K562 (cell line): ENCODE measurements around the gene CCDC32. TPM values are rescaled to one million over a fixed set of nuclear protein-coding genes. Genes with fewer than 3 reads are reported as not detected.

ENCODE experiments used
- ATAC-seq: fragments of 200-7000 bp; cut with Tn5 transposase; 3 replicates; pipeline ENCODE4 v1.9.1; 2020; ENCODE audit warnings: moderate library complexity
- BruUV-seq: library from RNA; stranded (reverse); fragments of 400-500 nt; replicated peaks from 2 replicates; lab custom pipeline; 2021; lab: Mats Ljungman, UMichigan
- CTCF ChIA-PET: fragments of 300-600 bp; formaldehyde crosslinking; extraction: SDS; loops from one replicate; lab custom pipeline; 2021; ENCODE audit warnings: low intra/inter-chr PET ratio; lab: Yijun Ruan, JAX
- POLR2A ChIA-PET: fragments of 300-600, 350-650 bp; sonication (Branson Sonifier 250); formaldehyde crosslinking; extraction: SDS; loops from one replicate; lab custom pipeline; 2021; ENCODE audit warnings: antibody characterized with exemption, inconsistent platforms; lab: Yijun Ruan, JAX
- DNase-seq, 4 experiments: peaks; one replicate each; pipeline versions ENCODE4 v3.0.0 to v3.0.0-alpha.2; 2011 to 2018; ENCODE audit warnings: low spot score in 3 of 4, mixed read lengths in 3 of 4; ENCODE audit errors: extremely low read depth in 1 of 4
- FAIRE-seq: peaks from 2 replicates; lab custom pipeline; 2011; peaks lifted over from hg19 to GRCh38; lab: Jason Lieb, UNC
- H2AFZ ChIP-seq: 2 replicates; pipeline ENCODE4 v1.6.0; 2011; ENCODE audit warnings: low read depth, low read length, control low read depth, inconsistent platforms
- H3K27ac ChIP-seq: fragments of 200-600 bp; 3 replicates; pipeline ENCODE4 v1.8.0; 2011; ENCODE audit warnings: low read depth, mild to moderate bottlenecking, control low read depth, inconsistent platforms, low read length, moderate library complexity, mixed read lengths; ENCODE audit errors: extremely low read depth
- H3K27me3 ChIP-seq, 2 experiments: fragments of 300-600 bp in 1 of 2; 2 replicates in 1 of 2; 3 replicates in 1 of 2; pipeline versions ENCODE4 v1.6.0 to v1.8.0; 2011; ENCODE audit warnings: inconsistent platforms in 2 of 2, low read length in 2 of 2, mild to moderate bottlenecking in 1 of 2, mixed read lengths in 1 of 2, moderate library complexity in 1 of 2; ENCODE audit not compliant: control insufficient read depth in 2 of 2, insufficient read depth in 2 of 2
- H3K36me3 ChIP-seq: fragments of 300-600 bp; 3 replicates; pipeline ENCODE4 v1.8.0; 2011; ENCODE audit warnings: mild to moderate bottlenecking, low read length, inconsistent platforms; ENCODE audit not compliant: control insufficient read depth, insufficient read depth
- H3K4me1 ChIP-seq, 2 experiments: fragments of 200-600 bp in 1 of 2; replicated peaks in 1 of 2; 2 replicates in 1 of 2; 3 replicates in 1 of 2; pipeline versions ENCODE4 v1.5.1 to v1.8.0; 2011; ENCODE audit warnings: inconsistent platforms in 2 of 2, low read length in 2 of 2, mild to moderate bottlenecking in 1 of 2, mixed read lengths in 1 of 2, moderate library complexity in 1 of 2; ENCODE audit not compliant: control insufficient read depth in 2 of 2, insufficient read depth in 2 of 2
- H3K4me2 ChIP-seq: 2 replicates; pipeline ENCODE4 v1.6.1; 2011; ENCODE audit warnings: low read length, control low read depth, inconsistent platforms, mixed read lengths; ENCODE audit not compliant: insufficient read depth
- H3K4me3 ChIP-seq: fragments of 200-600 bp; sonication (generic), shearing (Covaris generic); 2 replicates; pipeline ENCODE4 v1.5.1; 2016; ENCODE audit warnings: control low read depth, inconsistent platforms
- H3K79me2 ChIP-seq: fragments of 200-600 bp; 3 replicates; pipeline ENCODE4 v1.8.0; 2011; ENCODE audit warnings: low read length, inconsistent platforms; ENCODE audit not compliant: control insufficient read depth, insufficient read depth
- H3K9ac ChIP-seq, 2 experiments: 2 replicates each; pipeline versions ENCODE4 v1.6.0 to v1.6.1; 2011; ENCODE audit warnings: low read depth in 2 of 2, low read length in 2 of 2, control low read depth in 1 of 2, inconsistent platforms in 1 of 2, mild to moderate bottlenecking in 1 of 2, mixed read lengths in 1 of 2; ENCODE audit not compliant: insufficient read depth in 1 of 2
- H3K9me1 ChIP-seq: one replicate; pipeline ENCODE4 v1.6.0; 2011; ENCODE audit warnings: inconsistent platforms, mild to moderate bottlenecking, low read length, moderate library complexity; ENCODE audit not compliant: control insufficient read depth, insufficient read depth
- H3K9me3 ChIP-seq: replicated peaks from 2 replicates; pipeline ENCODE4 v1.5.1; 2011; ENCODE audit warnings: low read depth, low read length, inconsistent platforms; ENCODE audit not compliant: control insufficient read depth, insufficient read depth
- H4K20me1 ChIP-seq: replicated peaks from 2 replicates; pipeline ENCODE4 v1.6.1; 2011; ENCODE audit warnings: low read length, inconsistent platforms, mixed read lengths; ENCODE audit not compliant: control insufficient read depth, insufficient read depth
- BCLAF1 ChIP-seq, 2 experiments: fragments of 450-650 bp in 1 of 2; IDR thresholded peaks; 2 replicates each; pipeline ENCODE4 v1.6.1; 2011 to 2017; ENCODE audit warnings: low read depth in 2 of 2, antibody characterized with exemption in 1 of 2, borderline replicate concordance in 1 of 2, low read length in 1 of 2, mild to moderate bottlenecking in 1 of 2, mixed read lengths in 1 of 2; ENCODE audit not compliant: control insufficient read depth in 1 of 2
- ETS2 ChIP-seq: IDR thresholded peaks from 2 replicates; pipeline ENCODE4 v1.6.1; 2016; ENCODE audit warnings: borderline replicate concordance, missing genetic modification characterization, mild to moderate bottlenecking, moderate library complexity, missing compliant biosample characterization; ENCODE audit not compliant: poor library complexity, severe bottlenecking
- FOXJ3 ChIP-seq: sonication (generic); formaldehyde crosslinking; IDR thresholded peaks from 2 replicates; pipeline ENCODE4 v1.4.0; 2020; ENCODE audit warnings: mild to moderate bottlenecking, missing genetic modification reagents
- HEY1 ChIP-seq: fragments of 250-450 bp; sonication (Bioruptor Pico); IDR thresholded peaks from 2 replicates; pipeline ENCODE4 v1.5.0; 2020; ENCODE audit warnings: mild to moderate bottlenecking, moderate library complexity, borderline replicate concordance
- HOXB6 ChIP-seq: fragments of 250-450 bp; sonication (Bioruptor Pico); IDR thresholded peaks from 2 replicates; pipeline ENCODE4 v1.5.1; 2022; ENCODE audit warnings: mild to moderate bottlenecking, borderline replicate concordance
- KLF16 ChIP-seq: IDR thresholded peaks from 2 replicates; pipeline ENCODE4 v1.6.1; 2016; ENCODE audit warnings: antibody characterized with exemption
- MAZ ChIP-seq, 2 experiments: fragments of 450-650 bp in 1 of 2; sonication (generic) in 1 of 2; formaldehyde crosslinking; IDR thresholded peaks in 1 of 2; conservative IDR thresholded peaks in 1 of 2; 2 replicates each; pipeline versions ENCODE4 v1.4.0 to v1.5.0; 2020; ENCODE audit warnings: mild to moderate bottlenecking in 1 of 2, missing genetic modification reagents in 1 of 2
- NFIX ChIP-seq: fragments of 250-450 bp; sonication (Bioruptor Pico); IDR thresholded peaks from 2 replicates; pipeline ENCODE4 v1.4.0; 2020; ENCODE audit warnings: low read depth, mild to moderate bottlenecking, moderate library complexity
- SMC3 ChIP-seq: conservative IDR thresholded peaks from 2 replicates; pipeline ENCODE4 v1.6.1; 2011; ENCODE audit warnings: low read depth, low read length, improper control_type of control experiment; ENCODE audit not compliant: insufficient read depth
- U2AF1 ChIP-seq: fragments of 200-400 bp; formaldehyde crosslinking; optimal IDR thresholded peaks from 2 replicates; pipeline ENCODE3; 2017; ENCODE audit warnings: mild to moderate bottlenecking, low read depth, low read length, moderate library complexity
- ZNF282 ChIP-seq: sonication (generic); formaldehyde crosslinking; IDR thresholded peaks from 2 replicates; pipeline ENCODE4 v1.8.1; 2023; ENCODE audit warnings: missing genetic modification reagents
- WGBS: fragments of 100-300 bp; shearing (Covaris generic); methylation state at CpG from one replicate; pipeline ENCODE4 v1.1.6; 2016; ENCODE audit warnings: low coverage, mixed read lengths; ENCODE audit not compliant: insufficient coverage; ENCODE audit errors: missing lambda C conversion rate; 5-methylcytosine and 5-hydroxymethylcytosine counted together
- in situ Hi-C: fragments of 300-500 bp; cut with MboI; formaldehyde crosslinking; loops from 4 replicates; pipeline ENCODE4 v1.15.0; 2018; ENCODE audit warnings: inconsistent platforms, mixed read lengths
- intact Hi-C: fragments of 100-400 bp; cut with micrococcal nuclease; formaldehyde crosslinking; loops from 2 replicates; pipeline ENCODE4 v1.14.2; 2022
- polyA plus RNA-seq, 8 experiments: library from polyadenylated mRNA; depleted of rRNA in 4 of 8; stranded (reverse) in 5 of 8; unstranded in 3 of 8; fragments of >200 nt; fragmentation: Nextera tagmentation in 2 of 8; fragmentation: Illumina TruSeq in 1 of 8; extraction: Ambion mirVana in 2 of 8; extraction: Trizol in 1 of 8; gene quantifications; 2 replicates each; pipeline versions ENCODE4 v1.2.1 to v1.2.3, GENCODE V29; 2011 to 2014; ENCODE audit warnings: inconsistent platforms in 1 of 8, missing spikeins in 1 of 8
- total RNA-seq, 7 experiments: library from RNA; depleted of rRNA in 6 of 7; stranded (reverse); fragments of >200 nt in 6 of 7; fragmentation: Illumina TruSeq in 2 of 7; extraction: Trizol in 2 of 7; gene quantifications; 2 replicates each; pipeline versions ENCODE4 v1.2.1 to v1.2.3, GENCODE V29; 2011 to 2021; ENCODE audit warnings: low replicate concordance in 1 of 7
- TF ChIP-seq, protein P1 (sequence below), 2 experiments: IDR thresholded peaks in 1 of 2; conservative IDR thresholded peaks in 1 of 2; 2 replicates each; pipeline ENCODE4 v1.6.1; 2016; ENCODE audit warnings: low read depth in 2 of 2, mild to moderate bottlenecking in 1 of 2, missing compliant biosample characterization in 1 of 2, missing genetic modification characterization in 1 of 2, moderate library complexity in 1 of 2

Gene CCDC32
- total and polyA plus RNA-seq, 9 of the 15 experiments (the other 6 are each of a cell fraction or from before 2014, with no cell fraction given), result 22.2 to 94.8 (median 37.1) TPM

GRCh38 chr15:40533763-40534364 is 31.0 kb downstream of the CCDC32 start:
- POLR2A ChIA-PET, result interaction anchor here (0.6 to 0.7 kb wide), 3 partner anchors 15 to 195 kb away, joined by 3 to 5 read pairs (median 3); no protein-coding TSS in a partner anchor
- no peak overlapping the region for H3K9ac ChIP-seq
- no peaks in the 10 kb centered on the region for H3K27me3 ChIP-seq
- no peaks in the 10 kb centered on the region for H3K9me3 ChIP-seq
- intact Hi-C loops, result no loop called here
- WGBS, result 84% methylated on average over 4 of the region's 4 CpGs
- no peak overlapping the region for H3K4me2 ChIP-seq
- in situ Hi-C loops, result no loop called here
- no peaks in the 10 kb centered on the region for H3K79me2 ChIP-seq
- H3K4me3 ChIP-seq, result no peak overlapping the region
- DNase-seq, result no peak
- ATAC-seq, result no peak
- H3K27ac ChIP-seq, result no peak overlapping the region
- H3K4me1 ChIP-seq, result no peaks in the 10 kb centered on the region; a peak in 1 of 5 replicates
- H3K9me1 ChIP-seq, result no peaks in the 10 kb centered on the region
- CTCF ChIA-PET, result no interaction called here
- BruUV-seq, result no TSS peak
- H3K36me3 ChIP-seq, result 0 out of 3 replicates have a peak, but pooled peaks cover under 1% of the 10 kb centered on the region
- H2AFZ ChIP-seq, result no peak overlapping the region
- TF ChIP-seq HOXB6 (CRISPR knock-in tag) (no peak), KLF16 (no peak), FOXJ3 (no peak), MAZ (CRISPR knock-in tag; conservative IDR thresholded peaks at IDR 0.05 in 1 of 2, IDR thresholded peaks at IDR 0.05 in 1 of 2) (no peak), BCLAF1 (IDR thresholded peaks at IDR 0.05; ENCODE audit: borderline replicate concordance in 1 of 2, control insufficient read depth in 1 of 2, low read depth in 2 of 2, low read length in 1 of 2) (no peak), ZNF282 (CRISPR knock-in tag) (no peak), SMC3 (no peak), ETS2 (tag) (no peak), NFIX (CRISPR knock-in tag) (no peak), HEY1 (CRISPR knock-in tag) (no peak), U2AF1 (no peak)
- TF ChIP-seq, protein P1, sequence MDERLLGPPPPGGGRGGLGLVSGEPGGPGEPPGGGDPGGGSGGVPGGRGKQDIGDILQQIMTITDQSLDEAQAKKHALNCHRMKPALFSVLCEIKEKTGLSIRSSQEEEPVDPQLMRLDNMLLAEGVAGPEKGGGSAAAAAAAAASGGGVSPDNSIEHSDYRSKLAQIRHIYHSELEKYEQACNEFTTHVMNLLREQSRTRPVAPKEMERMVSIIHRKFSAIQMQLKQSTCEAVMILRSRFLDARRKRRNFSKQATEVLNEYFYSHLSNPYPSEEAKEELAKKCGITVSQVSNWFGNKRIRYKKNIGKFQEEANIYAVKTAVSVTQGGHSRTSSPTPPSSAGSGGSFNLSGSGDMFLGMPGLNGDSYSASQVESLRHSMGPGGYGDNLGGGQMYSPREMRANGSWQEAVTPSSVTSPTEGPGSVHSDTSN (CRISPR knock-in tag; IDR thresholded peaks at IDR 0.05; ENCODE audit: low read depth), result no peak
- TF ChIP-seq, protein P1 (tag; conservative IDR thresholded peaks at IDR 0.05; ENCODE audit: low read depth), result no peak
- TF ChIP-seq, all 486 proteins: peak for 0
- no peaks in the 10 kb centered on the region; the same call in 1 of the 2 replicates for H4K20me1 ChIP-seq
- FAIRE-seq, result no peak
